K562 (cell line): ENCODE results near the gene MIEN1. TPM values are rescaled to one million over a fixed set of nuclear protein-coding genes. Genes with fewer than 3 reads are reported as not detected.
A peak's percentile ranks its signal among the peaks of the same experiment; 100 is the strongest.

Source experiments
- ASH1L ChIP-seq: fragments of 450-650 bp; IDR thresholded peaks from 2 replicates; pipeline ENCODE4 v1.6.1; 2018; ENCODE audit warnings: borderline replicate concordance, mild to moderate bottlenecking, low read depth; ENCODE audit not compliant: partially characterized antibody
- BHLHE40 ChIP-seq: IDR thresholded peaks from 2 replicates; pipeline ENCODE4 v1.6.1; 2011; ENCODE audit warnings: low read length, improper control_type of control experiment
- DIDO1 ChIP-seq: fragments of 450-650 bp; IDR thresholded peaks from 2 replicates; pipeline ENCODE4 v1.6.1; 2016; ENCODE audit warnings: low read depth, missing biosample characterization, missing genetic modification characterization
- FOSL1 ChIP-seq: fragments of 200-800 bp; sonication (Bioruptor generic); conservative IDR thresholded peaks from 2 replicates; pipeline ENCODE4 v1.6.1; 2016; ENCODE audit warnings: missing genetic modification characterization, missing compliant biosample characterization
- FOXA3 ChIP-seq, 2 experiments: fragments of 450-650 bp in 1 of 2; sonication (generic) in 1 of 2; formaldehyde crosslinking; IDR thresholded peaks in 1 of 2; conservative IDR thresholded peaks in 1 of 2; 2 replicates each; pipeline versions ENCODE4 v1.4.0 to v1.8.0; 2020 to 2022; ENCODE audit warnings: mild to moderate bottlenecking in 2 of 2, missing genetic modification reagents in 1 of 2
- FOXP1 ChIP-seq: sonication (generic); formaldehyde crosslinking; IDR thresholded peaks from 2 replicates; pipeline ENCODE4 v1.8.0; 2022; ENCODE audit warnings: mild to moderate bottlenecking, missing genetic modification reagents
- GABPB2 ChIP-seq: fragments of 250-450 bp; sonication (Bioruptor Pico); conservative IDR thresholded peaks from 2 replicates; pipeline ENCODE4 v1.5.1; 2021; ENCODE audit warnings: mild to moderate bottlenecking
- JUND ChIP-seq, 2 experiments: IDR thresholded peaks; 2 replicates in 1 of 2; 3 replicates in 1 of 2; pipeline ENCODE4 v1.6.1; 2011; ENCODE audit warnings: borderline replicate concordance in 2 of 2, low read depth in 2 of 2, low read length in 2 of 2, improper control_type of control experiment in 1 of 2, missing biosample characterization in 1 of 2, missing genetic modification characterization in 1 of 2, missing genetic modification reagents in 1 of 2
- KLF6 ChIP-seq: fragments of 250-450 bp; sonication (Bioruptor Pico); IDR thresholded peaks from 2 replicates; pipeline ENCODE4 v1.4.0; 2020; ENCODE audit warnings: mild to moderate bottlenecking, moderate library complexity, borderline replicate concordance
- MEIS2 ChIP-seq: fragments of 450-650 bp; IDR thresholded peaks from 2 replicates; pipeline ENCODE4 v1.6.1; 2014; ENCODE audit warnings: mild to moderate bottlenecking; ENCODE audit not compliant: partially characterized antibody
- PTBP1 ChIP-seq: fragments of 200-400 bp; formaldehyde crosslinking; IDR thresholded peaks from 2 replicates; pipeline ENCODE4 v1.6.1; 2017; ENCODE audit warnings: low read depth, low read length
- RAD21 ChIP-seq, 2 experiments: fragments of 250-450 bp in 1 of 2; fragments of 450-650 bp in 1 of 2; sonication (Bioruptor Pico) in 1 of 2; formaldehyde crosslinking in 1 of 2; IDR thresholded peaks in 1 of 2; conservative IDR thresholded peaks in 1 of 2; 2 replicates each; pipeline versions ENCODE4 v1.4.0 to v1.8.0; 2020 to 2022; ENCODE audit warnings: mild to moderate bottlenecking in 2 of 2, moderate library complexity in 1 of 2
- RFX5 ChIP-seq: IDR thresholded peaks from 2 replicates; pipeline ENCODE4 v1.6.1; 2011; ENCODE audit warnings: low read depth, mild to moderate bottlenecking, improper control_type of control experiment, low read length
- STAT5B ChIP-seq: fragments of 250-450 bp; sonication (Bioruptor Pico); IDR thresholded peaks from 2 replicates; pipeline ENCODE4 v1.8.0; 2021; ENCODE audit warnings: mild to moderate bottlenecking, inconsistent platforms
- XRCC4 ChIP-seq: IDR thresholded peaks from one replicate; pipeline ENCODE4 v1.6.1; 2011; ENCODE audit not compliant: insufficient read depth, insufficient read length; ENCODE audit errors: extremely low read depth
- ZEB2 ChIP-seq: fragments of 450-650 bp; IDR thresholded peaks from 2 replicates; pipeline ENCODE4 v1.6.1; 2016
- ZNF134 ChIP-seq: fragments of 250-450 bp; sonication (Bioruptor Pico); conservative IDR thresholded peaks from 2 replicates; pipeline ENCODE4 v1.4.0; 2020
- ZNF408 ChIP-seq: fragments of 250-450 bp; sonication (Bioruptor Pico); IDR thresholded peaks from 2 replicates; pipeline ENCODE4 v1.4.0; 2020; ENCODE audit warnings: low read depth, mild to moderate bottlenecking, moderate library complexity
- ZNF707 ChIP-seq: fragments of 250-450 bp; sonication (Bioruptor Pico); conservative IDR thresholded peaks from 2 replicates; pipeline ENCODE4 v1.8.0; 2022; ENCODE audit warnings: inconsistent platforms, mild to moderate bottlenecking, moderate library complexity
- ZNF764 ChIP-seq: fragments of 250-450 bp; sonication (Bioruptor Pico); IDR thresholded peaks from 2 replicates; pipeline ENCODE4 v1.4.0; 2020; ENCODE audit warnings: low read depth, mild to moderate bottlenecking, moderate library complexity
- ZNF766 ChIP-seq: fragments of 200-800 bp; sonication (Bioruptor generic); conservative IDR thresholded peaks from 2 replicates; pipeline ENCODE4 v1.6.1; 2016; ENCODE audit warnings: missing genetic modification characterization, missing compliant biosample characterization
- polyA plus RNA-seq, 8 experiments: library from polyadenylated mRNA; depleted of rRNA in 4 of 8; stranded (reverse) in 5 of 8; unstranded in 3 of 8; fragments of >200 nt; fragmentation: Nextera tagmentation in 2 of 8; fragmentation: Illumina TruSeq in 1 of 8; extraction: Ambion mirVana in 2 of 8; extraction: Trizol in 1 of 8; gene quantifications; 2 replicates each; pipeline versions ENCODE4 v1.2.1 to v1.2.3, GENCODE V29; 2011 to 2014; ENCODE audit warnings: inconsistent platforms in 1 of 8, missing spikeins in 1 of 8
- total RNA-seq, 7 experiments: library from RNA; depleted of rRNA in 6 of 7; stranded (reverse); fragments of >200 nt in 6 of 7; fragmentation: Illumina TruSeq in 2 of 7; extraction: Trizol in 2 of 7; gene quantifications; 2 replicates each; pipeline versions ENCODE4 v1.2.1 to v1.2.3, GENCODE V29; 2011 to 2021; ENCODE audit warnings: low replicate concordance in 1 of 7
- TF ChIP-seq, protein P1 (sequence below): fragments of 250-450 bp; sonication (Bioruptor Pico); IDR thresholded peaks from 2 replicates; pipeline ENCODE4 v1.8.0; 2022; ENCODE audit warnings: moderate library complexity, mild to moderate bottlenecking, inconsistent platforms
- TF ChIP-seq, protein P2 (sequence below): fragments of 200-800 bp; sonication (Bioruptor generic); IDR thresholded peaks from 2 replicates; pipeline ENCODE4 v1.6.1; 2017; ENCODE audit warnings: missing genetic modification characterization, missing compliant biosample characterization
- TF ChIP-seq, protein P3 (sequence below), 2 experiments: fragments of 450-650 bp in 1 of 2; sonication (generic) in 1 of 2; formaldehyde crosslinking in 1 of 2; IDR thresholded peaks in 1 of 2; conservative IDR thresholded peaks in 1 of 2; 2 replicates each; pipeline versions ENCODE4 v1.6.1 to v1.8.1; 2016 to 2023; ENCODE audit warnings: mild to moderate bottlenecking in 2 of 2, moderate library complexity in 2 of 2, inconsistent platforms in 1 of 2, missing genetic modification reagents in 1 of 2

The MIEN1 gene
- total and polyA plus RNA-seq, 9 of the 15 experiments (the other 6 are each of a cell fraction or from before 2014, with no cell fraction given), result 61.3 to 142 (median 78.9) TPM

DNA sequence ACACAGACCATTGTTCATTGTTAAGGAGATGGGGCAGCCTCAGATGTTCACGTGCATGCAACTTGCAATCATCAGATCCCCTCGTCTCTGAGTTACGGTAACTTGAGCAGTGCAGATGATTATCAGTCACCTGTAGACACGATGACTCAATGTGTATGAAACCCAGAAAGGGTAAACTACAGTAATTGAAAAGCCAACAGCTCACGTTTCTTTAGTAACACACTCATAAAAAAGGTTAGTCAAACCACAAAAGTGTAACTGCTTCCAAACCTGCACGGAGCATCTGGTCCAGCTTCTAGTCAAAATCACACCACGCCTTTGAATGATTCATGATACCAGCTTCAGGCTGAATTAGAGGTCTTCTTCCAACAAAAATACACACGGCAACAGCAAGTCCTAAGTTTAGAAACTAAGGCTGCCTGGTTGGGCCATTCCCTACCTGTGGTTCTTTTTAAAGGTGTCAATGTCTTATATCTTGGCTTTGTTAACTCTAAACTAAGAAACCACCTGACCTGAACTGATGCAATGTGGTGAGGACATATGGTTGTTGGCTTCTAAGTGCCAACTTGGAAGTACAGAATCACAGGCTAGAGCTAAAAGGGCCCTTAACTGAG, 39.7 kb upstream of the MIEN1 start (continued):
- TF ChIP-seq, protein P1, sequence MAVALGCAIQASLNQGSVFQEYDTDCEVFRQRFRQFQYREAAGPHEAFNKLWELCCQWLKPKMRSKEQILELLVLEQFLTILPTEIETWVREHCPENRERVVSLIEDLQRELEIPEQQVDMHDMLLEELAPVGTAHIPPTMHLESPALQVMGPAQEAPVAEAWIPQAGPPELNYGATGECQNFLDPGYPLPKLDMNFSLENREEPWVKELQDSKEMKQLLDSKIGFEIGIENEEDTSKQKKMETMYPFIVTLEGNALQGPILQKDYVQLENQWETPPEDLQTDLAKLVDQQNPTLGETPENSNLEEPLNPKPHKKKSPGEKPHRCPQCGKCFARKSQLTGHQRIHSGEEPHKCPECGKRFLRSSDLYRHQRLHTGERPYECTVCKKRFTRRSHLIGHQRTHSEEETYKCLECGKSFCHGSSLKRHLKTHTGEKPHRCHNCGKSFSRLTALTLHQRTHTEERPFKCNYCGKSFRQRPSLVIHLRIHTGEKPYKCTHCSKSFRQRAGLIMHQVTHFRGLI, result no peak
- TF ChIP-seq KLF6 (CRISPR knock-in tag) (no peak), PTBP1 (no peak), MEIS2 (no peak), JUND (IDR thresholded peaks at IDR 0.05; ENCODE audit: borderline replicate concordance, low read depth, low read length) (peak; percentile 58; the same call in 1 of the 2 replicates), JUND (tag; IDR thresholded peaks at IDR 0.05; ENCODE audit: borderline replicate concordance, low read depth, low read length) (peak; percentile 21; the same call in 1 of the 3 replicates), ZNF764 (CRISPR knock-in tag) (no peak), GABPB2 (CRISPR knock-in tag) (no peak), ZEB2 (0 out of 2 replicates have a peak, but pooled peaks have one; percentile 27), ZNF134 (CRISPR knock-in tag) (no peak), ZNF766 (CRISPR knock-in tag) (0 out of 2 replicates have a peak, but pooled peaks have one; percentile 37), ASH1L (no peak), ZNF707 (CRISPR knock-in tag) (no peak), STAT5B (CRISPR knock-in tag) (no peak), BHLHE40 (peak; percentile 45; the same call in 1 of the 2 replicates), DIDO1 (tag) (no peak), RFX5 (no peak), ZNF408 (CRISPR knock-in tag) (no peak), FOXA3 (CRISPR knock-in tag; conservative IDR thresholded peaks at IDR 0.05 in 1 of 2, IDR thresholded peaks at IDR 0.05 in 1 of 2) (no peak), XRCC4 (no peak), FOXP1 (CRISPR knock-in tag) (no peak), RAD21 (CRISPR knock-in tag; conservative IDR thresholded peaks at IDR 0.05 in 1 of 2, IDR thresholded peaks at IDR 0.05 in 1 of 2) (no peak), FOSL1 (tag) (peak; percentile 65)
- TF ChIP-seq, protein P2, sequence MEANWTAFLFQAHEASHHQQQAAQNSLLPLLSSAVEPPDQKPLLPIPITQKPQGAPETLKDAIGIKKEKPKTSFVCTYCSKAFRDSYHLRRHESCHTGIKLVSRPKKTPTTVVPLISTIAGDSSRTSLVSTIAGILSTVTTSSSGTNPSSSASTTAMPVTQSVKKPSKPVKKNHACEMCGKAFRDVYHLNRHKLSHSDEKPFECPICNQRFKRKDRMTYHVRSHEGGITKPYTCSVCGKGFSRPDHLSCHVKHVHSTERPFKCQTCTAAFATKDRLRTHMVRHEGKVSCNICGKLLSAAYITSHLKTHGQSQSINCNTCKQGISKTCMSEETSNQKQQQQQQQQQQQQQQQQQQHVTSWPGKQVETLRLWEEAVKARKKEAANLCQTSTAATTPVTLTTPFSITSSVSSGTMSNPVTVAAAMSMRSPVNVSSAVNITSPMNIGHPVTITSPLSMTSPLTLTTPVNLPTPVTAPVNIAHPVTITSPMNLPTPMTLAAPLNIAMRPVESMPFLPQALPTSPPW (CRISPR knock-in tag), result no peak
- TF ChIP-seq, protein P3, sequence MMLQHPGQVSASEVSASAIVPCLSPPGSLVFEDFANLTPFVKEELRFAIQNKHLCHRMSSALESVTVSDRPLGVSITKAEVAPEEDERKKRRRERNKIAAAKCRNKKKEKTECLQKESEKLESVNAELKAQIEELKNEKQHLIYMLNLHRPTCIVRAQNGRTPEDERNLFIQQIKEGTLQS (IDR thresholded peaks at IDR 0.05), result peak; percentile 59; the same call in 1 of the 2 replicates
- TF ChIP-seq, protein P3 (CRISPR knock-in tag; conservative IDR thresholded peaks at IDR 0.05), result no peak
